Adrenal gland (tissue), 12 donors: Measurements from ENCODE around the gene WDR87. TPM values are rescaled to one million over a fixed set of nuclear protein-coding genes. Genes with fewer than 3 reads are reported as not detected.

Source experiments
- DNase-seq, 7 donors: peaks; one replicate each; pipeline ENCODE4 v3.0.0-alpha.2; 2019 to 2020
- H3K27ac ChIP-seq, 5 donors: fragments of 200-600 bp; sonication (generic) in 4 of 5; 1 replicate in 3 of 5; 2 replicates in 2 of 5; pipeline versions ENCODE4 v1.5.1 to v1.8.0; 2016 to 2020; ENCODE audit warnings: mild to moderate bottlenecking in 1 of 5
- H3K27me3 ChIP-seq: fragments of 200-600 bp; 2 replicates; pipeline ENCODE4 v1.8.0; 2021
- H3K36me3 ChIP-seq, 2 donors: fragments of 200-600 bp; replicated peaks in 1 of 2; 1 replicate in 1 of 2; 2 replicates in 1 of 2; pipeline versions ENCODE4 v1.5.1 to v1.8.0; 2018 to 2022
- H3K4me1 ChIP-seq, 2 donors: fragments of 200-600 bp; replicated peaks in 1 of 2; 1 replicate in 1 of 2; 2 replicates in 1 of 2; pipeline versions ENCODE4 v1.5.1 to v1.8.0; 2018 to 2021
- H3K4me3 ChIP-seq, 4 donors: fragments of 200-600 bp; sonication (generic) in 3 of 4; one replicate each; pipeline ENCODE4 v1.5.1; 2016 to 2018
- H3K9me3 ChIP-seq, 3 donors: fragments of 200-600 bp; sonication (generic) in 1 of 3; replicated peaks in 1 of 3; 1 replicate in 2 of 3; 2 replicates in 1 of 3; pipeline versions ENCODE4 v1.5.1 to v1.8.0; 2016 to 2021
- CTCF ChIP-seq, 6 experiments: fragments of 450-650 bp in 4 of 6; fragments of 200-600 bp in 2 of 6; sonication (generic) in 1 of 6; IDR thresholded peaks; 1 replicate in 5 of 6; 2 replicates in 1 of 6; pipeline versions ENCODE4 v1.5.1 to v1.8.0; 2016 to 2021; ENCODE audit warnings: antibody characterized with exemption in 6 of 6, mild to moderate bottlenecking in 2 of 6, moderate library complexity in 1 of 6
- POLR2A ChIP-seq, 2 donors: fragments of 450-650 bp; IDR thresholded peaks; one replicate each; pipeline ENCODE4 v1.6.1; 2017; ENCODE audit warnings: antibody characterized with exemption in 2 of 2, mild to moderate bottlenecking in 2 of 2, moderate library complexity in 1 of 2
- WGBS, 4 donors: extraction: QIAGEN DNeasy Blood & Tissue Kit in 2 of 4; methylation state at CpG; one replicate each; pipeline versions ENCODE4 v1.1.5 to v1.1.7; 2013 to 2017; 5-methylcytosine and 5-hydroxymethylcytosine counted together
- intact Hi-C, 2 donors: fragments of 100-400 bp; cut with DNase I; formaldehyde crosslinking; loops; one replicate each; pipeline versions ENCODE4 v1.14.1 to v1.15.0; 2022 to 2023
- polyA plus RNA-seq, 3 donors: library from polyadenylated mRNA; stranded (reverse); fragments of 200-250 nt in 2 of 3; fragments of 350-450 nt in 1 of 3; fragmentation: Illumina TruSeq in 1 of 3; extraction: RNeasy Lipid Tissue Mini Kit (QIAGEN cat#74804) in 1 of 3; gene quantifications; one replicate each; pipeline ENCODE4 v1.2.3, GENCODE V29; 2013 to 2014
- total RNA-seq, 9 donors: library from RNA; depleted of rRNA in 4 of 9; stranded (reverse); fragments of >200 nt in 4 of 9; fragments of 120-200 nt in 1 of 9; fragmentation: NEBNext Ultra II Directional in 1 of 9; extraction: Animal tissue kit (Norgen Biotek cat#: 25700) in 1 of 9; gene quantifications; one replicate each; pipeline versions ENCODE4 v1.1.0 to v1.2.4, GENCODE V29; 2013 to 2023
- donor health status: healthy with polysubstance abuse.
- donor health status: Bipolar disorder and iron deficiency.
- donor health status: DM: yes; HTN: yes; CAD: no.
- donor health status: DM: no; HTN: no; CAD: no.
- donor health status: DM: no; HTN: no; CAD: no.
- donor health status: DM: yes; HTN: yes; CAD: no.

Gene WDR87
- total and polyA plus RNA-seq, 12 donors: under 0.01 to 0.08 TPM; not detected in 10

DNA sequence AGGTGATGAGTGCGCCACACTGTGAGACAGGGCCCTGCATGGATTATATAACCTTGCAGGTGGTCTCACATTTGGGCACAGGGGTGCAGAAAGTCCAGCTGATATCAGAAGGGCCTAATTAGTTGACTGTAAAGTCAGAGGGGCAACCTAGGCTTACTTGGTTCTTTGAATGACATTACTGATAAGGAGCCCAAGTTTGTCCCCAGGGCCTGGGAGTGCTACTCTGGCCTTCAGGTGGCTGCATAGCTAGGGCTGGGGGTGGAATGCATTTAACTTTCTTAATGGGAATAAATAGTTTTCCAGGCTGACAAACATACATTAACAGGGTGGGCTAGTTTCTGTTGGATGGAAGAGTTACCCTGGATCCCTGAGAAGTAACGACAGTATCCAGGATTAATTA is 3.3 kb downstream of the WDR87 start:
- no peak for DNase-seq
- 91 to 96% (median 94%) methylated on average over 2 of the region's 2 CpGs for WGBS, 4 donors
- peaks cover 5 to 11% of the 10 kb centered on the region in 2 donors for H3K4me1 ChIP-seq

DNA sequence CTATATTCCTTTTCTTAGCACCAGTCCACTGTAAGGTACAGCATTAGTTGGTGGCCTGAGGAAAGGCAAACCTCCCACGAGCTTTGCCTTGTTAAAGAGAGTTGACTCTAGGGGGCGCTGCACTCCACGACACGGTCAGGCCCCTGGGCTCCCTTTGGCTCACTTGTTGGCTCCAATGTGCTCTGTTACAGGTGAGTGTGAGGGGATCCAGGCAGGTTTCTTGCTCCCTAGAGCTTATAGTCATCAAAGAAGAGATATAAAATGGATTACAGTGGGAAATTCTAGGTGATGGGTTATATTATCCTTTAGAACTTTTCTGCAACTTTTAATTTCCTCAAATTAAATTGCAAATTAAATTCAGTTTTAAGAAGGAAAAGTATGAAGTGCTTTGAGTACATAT is 3.7 kb downstream of the WDR87 start:
- no peak overlapping the region for H3K4me3 ChIP-seq
- intact Hi-C loops: loop anchor here (5.0 to 10.0 kb wide), 4 partner anchors 192 to 422 kb away; partner anchors contain the start of gene DPF1 (in 1 of the 2)
- TF ChIP-seq POLR2A (IDR thresholded peaks at IDR 0.05) (no peak), CTCF (IDR thresholded peaks at IDR 0.05) (peak; percentile 64 to 82 (median 70))

More for the DNA sequence above, 3.3 kb downstream of the WDR87 start:
- intact Hi-C loops: loop anchor here (5.0 to 10.0 kb wide), 4 partner anchors 192 to 422 kb away; partner anchors contain the start of gene DPF1 (in 1 of the 2)
- no peaks in the 10 kb centered on the region for H3K9me3 ChIP-seq
- no peak overlapping the region for H3K4me3 ChIP-seq
- TF ChIP-seq POLR2A (IDR thresholded peaks at IDR 0.05) (no peak), CTCF (IDR thresholded peaks at IDR 0.05) (no peak)
- H3K36me3 ChIP-seq: no peaks in the 10 kb centered on the region
- no peaks in the 10 kb centered on the region for H3K27me3 ChIP-seq
- no peak overlapping the region for H3K27ac ChIP-seq

DNA sequence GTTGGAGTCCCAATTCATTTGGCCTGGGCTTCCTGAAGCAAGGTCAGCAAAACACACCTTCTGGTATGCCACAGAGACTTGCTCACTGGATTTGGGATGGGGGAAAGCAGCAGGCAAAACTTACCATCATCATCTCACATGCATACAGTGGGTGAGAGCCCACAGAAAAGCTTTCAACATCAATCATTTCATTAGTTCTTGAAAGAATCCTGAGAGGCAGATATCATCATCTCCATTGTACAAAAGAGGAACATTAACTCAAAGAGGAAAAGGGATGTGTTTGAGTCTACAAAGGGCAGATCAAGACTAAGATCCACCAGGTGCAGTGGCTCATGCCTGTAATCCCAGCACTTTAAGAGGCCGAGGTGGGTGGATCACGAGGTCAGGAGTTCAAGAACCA is 6.4 kb downstream of the WDR87 start:
- intact Hi-C loops: loop anchor here (2.0 to 10.0 kb wide), 6 partner anchors 195 to 425 kb away; partner anchors contain the start of gene DPF1 (in 1 of the 2)
- no peak overlapping the region for H3K4me3 ChIP-seq
- H3K27ac ChIP-seq: no peak overlapping the region
- 71 to 74% (median 73%) methylated on average over 2 of the region's 2 CpGs for WGBS, 4 donors
- no peaks in the 10 kb centered on the region for H3K9me3 ChIP-seq
- TF ChIP-seq POLR2A (IDR thresholded peaks at IDR 0.05) (no peak), CTCF (IDR thresholded peaks at IDR 0.05) (no peak)
- H3K27me3 ChIP-seq: no peaks in the 10 kb centered on the region
- no peak for DNase-seq
- H3K36me3 ChIP-seq: no peaks in the 10 kb centered on the region
- peaks cover 0 to 8% of the 10 kb centered on the region in 2 donors for H3K4me1 ChIP-seq

More for the DNA sequence above, 3.7 kb downstream of the WDR87 start:
- H3K4me1 ChIP-seq: peaks cover 1 to 10% of the 10 kb centered on the region in 2 donors
- H3K36me3 ChIP-seq: no peaks in the 10 kb centered on the region
- peak; percentile 66 to 88 (median 83) for DNase-seq
- H3K27ac ChIP-seq: no peak overlapping the region
- 0 to 1% (median 0%) methylated on average over 4 of the region's 4 CpGs for WGBS, 4 donors
- H3K27me3 ChIP-seq: no peaks in the 10 kb centered on the region
- no peaks in the 10 kb centered on the region for H3K9me3 ChIP-seq

GRCh38 chr19:37899453-37899852 is 6.9 kb downstream of the WDR87 start:
- DNase-seq: no peak
- no peaks in the 10 kb centered on the region for H3K36me3 ChIP-seq
- TF ChIP-seq POLR2A (IDR thresholded peaks at IDR 0.05) (no peak), CTCF (IDR thresholded peaks at IDR 0.05) (no peak)
- peaks cover 0 to 8% of the 10 kb centered on the region in 2 donors for H3K4me1 ChIP-seq
- intact Hi-C loops: loop anchor here in 1 of 2 donors (2.0 to 5.0 kb wide), 2 partner anchors 195 to 328 kb away; no protein-coding TSS in a partner anchor
- WGBS, 4 donors: 77 to 93% (median 86%) methylated on average over 1 of the region's 1 CpG
- no peak overlapping the region for H3K27ac ChIP-seq
- H3K27me3 ChIP-seq: no peaks in the 10 kb centered on the region
- H3K9me3 ChIP-seq: no peaks in the 10 kb centered on the region
- no peak overlapping the region for H3K4me3 ChIP-seq
